ENCODE measurements around the gene MTRFR. TPM values are rescaled to one million over a fixed set of nuclear protein-coding genes. Genes with fewer than 3 reads are reported as not detected.
A peak's percentile ranks its signal among the peaks of the same experiment; 100 is the strongest.

Gene MTRFR
- total and polyA plus RNA-seq, 4 donors: 4.3 to 12.1 (median 10.0) TPM

GRCh38 chr12:123227581-123228258, 5.5 kb upstream of the MTRFR start:
- no peak for DNase-seq
- ATAC-seq (ENCODE audit: low FRiP score): no peak
- Histone ChIP-seq H3K36me3 (ENCODE audit: control insufficient read depth in 1 of 2, insufficient read depth in 2 of 2, low read length in 1 of 2) (no peaks in the 10 kb centered on the region), H3K4me3 (ENCODE audit: low read length in 2 of 2) (no peak overlapping the region), H3K27me3 (ENCODE audit: control insufficient read depth in 1 of 2, insufficient read depth in 2 of 2, low read length in 1 of 2) (no peaks in the 10 kb centered on the region), H3K9me3 (ENCODE audit: control insufficient read depth, low read length) (no peaks in the 10 kb centered on the region), H3K4me1 (ENCODE audit: control insufficient read depth in 1 of 2, insufficient read depth in 2 of 2, low read length in 2 of 2) (no peaks in the 10 kb centered on the region), H3K27ac (ENCODE audit: low read depth in 1 of 2, low read length in 2 of 2) (no peak overlapping the region)
- intact Hi-C loops (cut with DNase I): no loop called here
- 56 to 58% methylated on average over 5 of the region's 5 CpGs for WGBS, 2 donors

GRCh38 chr12:123229051-123229450, 4.2 kb upstream of the MTRFR start:
- no peak overlapping the region for H3K4me3 ChIP-seq (ENCODE audit: low read length in 2 of 2)
- H3K27ac ChIP-seq (ENCODE audit: low read depth in 1 of 2, low read length in 2 of 2): no peak overlapping the region
- H3K36me3 ChIP-seq (ENCODE audit: control insufficient read depth in 1 of 2, insufficient read depth in 2 of 2, low read length in 1 of 2): no peaks in the 10 kb centered on the region
- no peak for DNase-seq
- intact Hi-C loops (cut with DNase I): no loop called here
- 88 to 92% methylated on average over 3 of the region's 3 CpGs for WGBS, 2 donors
- H3K9me3 ChIP-seq (ENCODE audit: control insufficient read depth, low read length): no peaks in the 10 kb centered on the region
- H3K27me3 ChIP-seq (ENCODE audit: control insufficient read depth in 1 of 2, insufficient read depth in 2 of 2, low read length in 1 of 2): no peaks in the 10 kb centered on the region
- ATAC-seq (ENCODE audit: low FRiP score): no peak
- no peaks in the 10 kb centered on the region for H3K4me1 ChIP-seq (ENCODE audit: control insufficient read depth in 1 of 2, insufficient read depth in 2 of 2, low read length in 2 of 2)

GRCh38 chr12:123231931-123232330, 1.3 kb upstream of the MTRFR start:
- intact Hi-C loops (cut with DNase I): loop anchor here (2.0 to 10.0 kb wide), 5 partner anchors 80 to 367 kb away; partner anchors contain the start of genes OGFOD2 (in 2 of the 2) and PITPNM2 (in 1 of the 2)
- WGBS, 2 donors: 16% methylated on average over 5 of the region's 5 CpGs

GRCh38 chr12:123232472-123232806, 797 bp upstream of the MTRFR start:
- DNase-seq: peak in 1 of 2 donors; percentile 76
- peak overlapping the region in 1 of 2 donors; percentile 62 for H3K27ac ChIP-seq (ENCODE audit: low read depth in 1 of 2, low read length in 2 of 2)
- no peaks in the 10 kb centered on the region for H3K9me3 ChIP-seq (ENCODE audit: control insufficient read depth, low read length)
- H3K4me1 ChIP-seq (ENCODE audit: control insufficient read depth in 1 of 2, insufficient read depth in 2 of 2, low read length in 2 of 2): no peaks in the 10 kb centered on the region
- H3K27me3 ChIP-seq (ENCODE audit: control insufficient read depth in 1 of 2, insufficient read depth in 2 of 2, low read length in 1 of 2): no peaks in the 10 kb centered on the region
- WGBS, 2 donors: 1% methylated on average over 15 of the region's 15 CpGs
- intact Hi-C loops (cut with DNase I): loop anchor here (2.0 to 10.0 kb wide), 5 partner anchors 80 to 368 kb away; partner anchors contain the start of genes OGFOD2 (in 2 of the 2) and PITPNM2 (in 1 of the 2)
- H3K4me3 ChIP-seq (ENCODE audit: low read length in 2 of 2): peak overlapping the region; percentile 46 to 77
- ATAC-seq (ENCODE audit: low FRiP score): no peak
- no peaks in the 10 kb centered on the region for H3K36me3 ChIP-seq (ENCODE audit: control insufficient read depth in 1 of 2, insufficient read depth in 2 of 2, low read length in 1 of 2)

More at GRCh38 chr12:123231931-123232330, 1.3 kb upstream of the MTRFR start:
- Histone ChIP-seq H3K4me1 (ENCODE audit: control insufficient read depth in 1 of 2, insufficient read depth in 2 of 2, low read length in 2 of 2) (no peaks in the 10 kb centered on the region), H3K9me3 (ENCODE audit: control insufficient read depth, low read length) (no peaks in the 10 kb centered on the region), H3K4me3 (ENCODE audit: low read length in 2 of 2) (peak overlapping the region; percentile 46 to 77), H3K27ac (ENCODE audit: low read depth in 1 of 2, low read length in 2 of 2) (no peak overlapping the region), H3K36me3 (ENCODE audit: control insufficient read depth in 1 of 2, insufficient read depth in 2 of 2, low read length in 1 of 2) (no peaks in the 10 kb centered on the region), H3K27me3 (ENCODE audit: control insufficient read depth in 1 of 2, insufficient read depth in 2 of 2, low read length in 1 of 2) (no peaks in the 10 kb centered on the region)
- no peak for ATAC-seq (ENCODE audit: low FRiP score)
- DNase-seq: no peak

- DNase-seq (no peak), ATAC-seq (ENCODE audit: low FRiP score) (peak; percentile 30)
- Histone ChIP-seq H3K9me3 (ENCODE audit: control insufficient read depth, low read length) (no peaks in the 10 kb centered on the region), H3K27me3 (ENCODE audit: control insufficient read depth in 1 of 2, insufficient read depth in 2 of 2, low read length in 1 of 2) (no peaks in the 10 kb centered on the region), H3K36me3 (ENCODE audit: control insufficient read depth in 1 of 2, insufficient read depth in 2 of 2, low read length in 1 of 2) (no peaks in the 10 kb centered on the region), H3K4me1 (ENCODE audit: control insufficient read depth in 1 of 2, insufficient read depth in 2 of 2, low read length in 2 of 2) (no peaks in the 10 kb centered on the region), H3K27ac (ENCODE audit: low read depth in 1 of 2, low read length in 2 of 2) (peak overlapping the region in 1 of 2 donors; percentile 75), H3K4me3 (ENCODE audit: low read length in 2 of 2) (peak overlapping the region; percentile 45 to 68)
- 3 to 4% methylated on average over 42 of the region's 42 CpGs for WGBS, 2 donors
- intact Hi-C loops (cut with DNase I): loop anchor here (2.0 to 10.0 kb wide), 5 partner anchors 81 to 369 kb away; partner anchors contain the start of genes OGFOD2 (in 2 of the 2) and PITPNM2 (in 1 of the 2)
Observed at GRCh38 chr12:123233505-123234308, 471 bp downstream of the MTRFR start.

- Histone ChIP-seq H3K9me3 (ENCODE audit: control insufficient read depth, low read length) (no peaks in the 10 kb centered on the region), H3K36me3 (ENCODE audit: control insufficient read depth in 1 of 2, insufficient read depth in 2 of 2, low read length in 1 of 2) (no peaks in the 10 kb centered on the region), H3K27me3 (ENCODE audit: control insufficient read depth in 1 of 2, insufficient read depth in 2 of 2, low read length in 1 of 2) (no peaks in the 10 kb centered on the region), H3K4me3 (ENCODE audit: low read length in 2 of 2) (no peak overlapping the region), H3K27ac (ENCODE audit: low read depth in 1 of 2, low read length in 2 of 2) (no peak overlapping the region), H3K4me1 (ENCODE audit: control insufficient read depth in 1 of 2, insufficient read depth in 2 of 2, low read length in 2 of 2) (no peaks in the 10 kb centered on the region)
- 56 to 59% methylated on average over 6 of the region's 6 CpGs for WGBS, 2 donors
- ATAC-seq (ENCODE audit: low FRiP score): no peak
- intact Hi-C loops (cut with DNase I): loop anchor here (1.0 to 10.0 kb wide), 3 partner anchors 87 to 373 kb away; partner anchors contain the start of gene PITPNM2 (in 1 of the 2)
- DNase-seq: peak; percentile 84 to 92
Observed at GRCh38 chr12:123237646-123238329, 4.6 kb downstream of the MTRFR start.

- DNase-seq: no peak
- 53 to 54% methylated on average over 2 of the region's 2 CpGs for WGBS, 2 donors
- Histone ChIP-seq H3K36me3 (ENCODE audit: control insufficient read depth in 1 of 2, insufficient read depth in 2 of 2, low read length in 1 of 2) (no peaks in the 10 kb centered on the region), H3K4me1 (ENCODE audit: control insufficient read depth in 1 of 2, insufficient read depth in 2 of 2, low read length in 2 of 2) (no peaks in the 10 kb centered on the region), H3K9me3 (ENCODE audit: control insufficient read depth, low read length) (no peaks in the 10 kb centered on the region), H3K4me3 (ENCODE audit: low read length in 2 of 2) (no peak overlapping the region), H3K27ac (ENCODE audit: low read depth in 1 of 2, low read length in 2 of 2) (no peak overlapping the region), H3K27me3 (ENCODE audit: control insufficient read depth in 1 of 2, insufficient read depth in 2 of 2, low read length in 1 of 2) (no peaks in the 10 kb centered on the region)
- intact Hi-C loops (cut with DNase I): loop anchor here (1.0 to 10.0 kb wide), 3 partner anchors 88 to 374 kb away; partner anchors contain the start of gene PITPNM2 (in 1 of the 2)
- no peak for ATAC-seq (ENCODE audit: low FRiP score)
Observed at GRCh38 chr12:123238330-123238682, 5.1 kb downstream of the MTRFR start.

GRCh38 chr12:123238961-123239360, 5.7 kb downstream of the MTRFR start:
- no peak overlapping the region for H3K27ac ChIP-seq (ENCODE audit: low read depth in 1 of 2, low read length in 2 of 2)
- H3K4me1 ChIP-seq (ENCODE audit: control insufficient read depth in 1 of 2, insufficient read depth in 2 of 2, low read length in 2 of 2): no peaks in the 10 kb centered on the region
- H3K27me3 ChIP-seq (ENCODE audit: control insufficient read depth in 1 of 2, insufficient read depth in 2 of 2, low read length in 1 of 2): no peaks in the 10 kb centered on the region
- no peak overlapping the region for H3K4me3 ChIP-seq (ENCODE audit: low read length in 2 of 2)
- intact Hi-C loops (cut with DNase I): loop anchor here (1.0 to 10.0 kb wide), 3 partner anchors 88 to 374 kb away; partner anchors contain the start of gene PITPNM2 (in 1 of the 2)
- WGBS, 2 donors: 80 to 85% methylated on average over 6 of the region's 6 CpGs
- ATAC-seq (ENCODE audit: low FRiP score) (no peak), DNase-seq (no peak)
- H3K36me3 ChIP-seq (ENCODE audit: control insufficient read depth in 1 of 2, insufficient read depth in 2 of 2, low read length in 1 of 2): no peaks in the 10 kb centered on the region
- no peaks in the 10 kb centered on the region for H3K9me3 ChIP-seq (ENCODE audit: control insufficient read depth, low read length)
